ENCODE data around the gene TMEM131. TPM values are rescaled to one million over a fixed set of nuclear protein-coding genes. Genes with fewer than 3 reads are reported as not detected.
"Not testable (repeated sequence)": the region's sequence is repeated elsewhere in the genome, so short reads cannot be mapped to it uniquely, and the experiment has no call there.

TMEM131 gene
- total and polyA plus RNA-seq, 7 donors, result 7.7 to 33.3 (median 20.1) TPM

DNA sequence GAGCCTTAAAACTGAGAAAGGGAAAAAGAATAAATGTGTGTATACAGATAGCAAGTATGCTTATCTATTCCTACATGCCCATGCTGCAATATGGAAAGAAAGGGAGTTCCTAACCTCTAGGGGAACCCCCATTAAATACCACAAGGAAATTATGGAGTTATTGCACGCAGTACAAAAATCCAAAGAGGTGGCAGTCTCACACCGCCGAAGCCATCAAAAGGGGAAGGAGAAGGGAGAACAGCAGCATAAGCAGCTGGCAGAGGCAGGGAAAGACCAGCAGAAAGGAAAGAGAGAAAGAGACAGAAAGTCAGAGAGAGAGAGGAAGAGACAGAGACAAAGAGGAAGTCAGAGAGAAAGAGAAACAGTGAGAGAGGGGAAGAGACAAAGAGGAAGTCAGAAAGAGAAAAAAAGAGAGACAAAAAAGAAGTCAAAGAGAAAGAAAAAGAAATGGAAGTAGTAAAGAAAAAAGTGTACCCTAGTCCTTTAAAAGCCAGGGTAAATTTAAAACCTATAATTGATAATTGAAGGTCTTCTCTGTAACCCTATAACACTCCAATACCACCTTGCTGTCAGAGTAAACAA lies 169.4 kb downstream of the TMEM131 start:
- H3K4me3 ChIP-seq; H3K27me3 ChIP-seq (ENCODE audit: insufficient read depth in 3 of 3, low read length in 2 of 3); H3K4me1 ChIP-seq; H3K9me3 ChIP-seq; intact Hi-C loops (cut with DNase I); H3K36me3 ChIP-seq (ENCODE audit: insufficient read depth in 1 of 2, low read depth in 1 of 2); DNase-seq; H3K27ac ChIP-seq; ATAC-seq: not testable (repeated sequence)
- WGBS, 3 donors, result 91 to 93% (median 93%) methylated on average over 3 of the region's 3 CpGs

DNA sequence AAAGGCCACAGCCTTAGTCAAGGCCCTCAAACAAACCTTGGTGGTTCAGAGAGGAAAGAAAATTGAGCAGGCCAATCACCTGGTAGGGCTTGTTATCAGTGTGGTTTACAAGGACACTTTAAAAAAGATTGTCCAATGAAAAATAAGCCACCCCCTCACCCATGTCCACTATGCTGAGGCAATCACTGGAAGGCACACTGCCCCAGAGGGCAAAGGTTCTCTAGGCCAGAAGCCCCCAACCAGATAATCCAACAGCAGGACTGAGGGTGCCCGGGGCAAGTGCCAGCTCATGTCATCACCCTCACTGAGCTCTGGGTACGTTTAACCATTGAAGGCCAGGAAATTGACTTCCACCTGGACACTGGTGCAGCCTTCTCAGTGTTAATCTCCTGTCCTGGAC lies 171.7 kb downstream of the TMEM131 start:
- H3K9me3 ChIP-seq; intact Hi-C loops (cut with DNase I); H3K27ac ChIP-seq; H3K4me3 ChIP-seq; ATAC-seq; DNase-seq; H3K4me1 ChIP-seq; H3K27me3 ChIP-seq (ENCODE audit: insufficient read depth in 3 of 3, low read length in 2 of 3): not testable (repeated sequence)
- peaks cover 0 to 17% of the 10 kb centered on the region in 2 donors for H3K36me3 ChIP-seq (ENCODE audit: insufficient read depth in 1 of 2, low read depth in 1 of 2)
- WGBS, 3 donors, result 84 to 93% (median 91%) methylated on average over 2 of the region's 2 CpGs

DNA sequence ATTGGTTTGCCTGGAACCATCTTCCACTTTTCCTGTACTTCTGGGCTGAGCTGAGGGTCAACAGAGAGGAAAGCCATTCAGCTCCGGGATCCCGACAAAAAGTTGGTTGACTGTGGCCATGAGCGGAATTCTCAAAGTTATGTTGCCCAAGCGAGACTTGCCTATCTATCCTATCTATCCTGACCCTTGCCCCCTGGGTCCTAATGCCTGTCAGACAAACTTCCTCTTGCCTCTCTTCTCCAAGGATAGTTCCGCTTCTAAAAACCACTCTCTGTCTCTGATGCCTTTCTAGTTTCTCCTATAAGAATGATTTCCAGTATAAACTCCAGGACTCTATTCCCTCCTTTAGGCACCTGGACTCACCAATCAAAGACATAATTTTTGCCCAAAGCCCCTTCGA lies 173.9 kb downstream of the TMEM131 start:
- 97 to 99% (median 98%) methylated on average over 6 of the region's 6 CpGs for WGBS, 3 donors
- H3K4me1 ChIP-seq; intact Hi-C loops (cut with DNase I); H3K4me3 ChIP-seq; H3K27me3 ChIP-seq (ENCODE audit: insufficient read depth in 3 of 3, low read length in 2 of 3); H3K27ac ChIP-seq; H3K9me3 ChIP-seq; ATAC-seq; DNase-seq: not testable (repeated sequence)
- peaks cover 0 to 32% of the 10 kb centered on the region in 2 donors for H3K36me3 ChIP-seq (ENCODE audit: insufficient read depth in 1 of 2, low read depth in 1 of 2)

DNA sequence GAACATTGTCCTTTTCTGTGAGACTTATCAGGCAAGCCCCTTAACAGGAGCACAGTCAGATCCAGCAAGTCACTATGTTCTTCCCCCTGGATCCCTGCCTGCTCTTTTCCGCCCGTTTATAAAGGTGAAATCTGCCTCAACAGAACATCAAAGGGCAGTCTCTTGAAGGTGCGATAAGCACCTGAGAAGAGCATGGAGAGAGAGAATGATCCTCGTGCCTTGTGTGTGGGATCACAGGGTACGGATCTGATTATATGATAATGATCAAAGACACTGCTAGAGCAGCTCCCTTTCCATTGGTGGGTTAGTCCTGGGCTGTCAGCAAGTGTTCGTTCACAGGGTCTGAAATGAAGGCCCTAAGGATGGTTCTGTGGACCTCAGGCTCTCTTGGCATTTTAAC lies 176.0 kb downstream of the TMEM131 start:
- no peak overlapping the region for H3K4me3 ChIP-seq
- ATAC-seq, result no peak
- TF ChIP-seq, protein P1, sequence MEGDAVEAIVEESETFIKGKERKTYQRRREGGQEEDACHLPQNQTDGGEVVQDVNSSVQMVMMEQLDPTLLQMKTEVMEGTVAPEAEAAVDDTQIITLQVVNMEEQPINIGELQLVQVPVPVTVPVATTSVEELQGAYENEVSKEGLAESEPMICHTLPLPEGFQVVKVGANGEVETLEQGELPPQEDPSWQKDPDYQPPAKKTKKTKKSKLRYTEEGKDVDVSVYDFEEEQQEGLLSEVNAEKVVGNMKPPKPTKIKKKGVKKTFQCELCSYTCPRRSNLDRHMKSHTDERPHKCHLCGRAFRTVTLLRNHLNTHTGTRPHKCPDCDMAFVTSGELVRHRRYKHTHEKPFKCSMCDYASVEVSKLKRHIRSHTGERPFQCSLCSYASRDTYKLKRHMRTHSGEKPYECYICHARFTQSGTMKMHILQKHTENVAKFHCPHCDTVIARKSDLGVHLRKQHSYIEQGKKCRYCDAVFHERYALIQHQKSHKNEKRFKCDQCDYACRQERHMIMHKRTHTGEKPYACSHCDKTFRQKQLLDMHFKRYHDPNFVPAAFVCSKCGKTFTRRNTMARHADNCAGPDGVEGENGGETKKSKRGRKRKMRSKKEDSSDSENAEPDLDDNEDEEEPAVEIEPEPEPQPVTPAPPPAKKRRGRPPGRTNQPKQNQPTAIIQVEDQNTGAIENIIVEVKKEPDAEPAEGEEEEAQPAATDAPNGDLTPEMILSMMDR (IDR thresholded peaks at IDR 0.05), result no peak
- no peaks in the 10 kb centered on the region for H3K27me3 ChIP-seq (ENCODE audit: insufficient read depth in 3 of 3, low read length in 2 of 3)
- intact Hi-C loops (cut with DNase I), result loop anchor here in 1 of 2 donors (10.0 kb wide), 1 partner anchor 175 kb away; the partner anchor contains the start of gene TMEM131
- H3K4me1 ChIP-seq, result no peaks in the 10 kb centered on the region
- no peak overlapping the region for H3K27ac ChIP-seq
- peaks cover 0 to 40% of the 10 kb centered on the region in 2 donors for H3K36me3 ChIP-seq (ENCODE audit: insufficient read depth in 1 of 2, low read depth in 1 of 2)
- no peaks in the 10 kb centered on the region for H3K9me3 ChIP-seq
- no peak for DNase-seq
- 82 to 84% (median 83%) methylated on average over 6 of the region's 6 CpGs for WGBS, 3 donors

DNA sequence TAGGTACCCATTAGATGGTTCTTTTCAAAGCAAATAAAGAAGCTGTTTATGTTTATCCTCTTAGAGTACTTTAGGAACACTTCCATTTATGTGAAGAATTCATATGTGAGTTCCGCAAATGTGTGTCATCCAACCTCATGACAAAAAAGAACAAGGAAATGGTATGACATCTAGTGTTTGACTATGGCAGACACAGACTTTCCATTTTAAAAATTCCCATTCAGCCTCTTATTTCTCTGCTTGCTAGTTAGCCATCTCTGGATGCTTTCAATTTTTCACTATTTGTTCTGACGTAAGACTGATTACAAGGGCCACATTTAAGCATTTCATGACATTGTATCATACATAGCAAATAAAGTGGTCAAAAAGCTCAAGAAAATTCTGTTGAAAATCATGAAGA lies 179.3 kb downstream of the TMEM131 start:
- ATAC-seq, result no peak
- H3K36me3 ChIP-seq (ENCODE audit: insufficient read depth in 1 of 2, low read depth in 1 of 2), result peaks cover 0 to 73% of the 10 kb centered on the region in 2 donors

DNA sequence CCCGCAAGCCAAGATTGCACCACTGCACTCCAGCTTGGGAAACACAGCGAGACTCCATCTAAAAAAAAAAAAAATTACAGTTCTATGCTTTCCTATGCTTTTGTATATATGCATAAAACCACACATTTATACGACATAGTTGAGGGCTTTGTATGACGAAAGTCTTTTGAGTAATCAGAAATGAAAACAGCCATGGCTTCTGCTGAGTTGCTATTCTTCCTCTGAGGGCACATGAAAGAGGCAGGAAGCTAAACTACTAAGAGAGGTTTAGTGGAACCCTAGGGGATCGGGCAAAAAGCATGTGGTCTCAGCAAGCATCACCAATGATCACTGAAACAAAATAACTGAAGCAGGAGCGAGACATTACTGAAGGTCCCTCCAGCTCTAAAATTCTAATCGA lies 182.8 kb downstream of the TMEM131 start:
- no peaks in the 10 kb centered on the region for H3K27me3 ChIP-seq (ENCODE audit: insufficient read depth in 3 of 3, low read length in 2 of 3)
- no peaks in the 10 kb centered on the region for H3K4me1 ChIP-seq
- peaks cover 3 to 77% of the 10 kb centered on the region in 2 donors for H3K36me3 ChIP-seq (ENCODE audit: insufficient read depth in 1 of 2, low read depth in 1 of 2)
- intact Hi-C loops (cut with DNase I), result loop anchor here in 1 of 2 donors (10.0 kb wide), 1 partner anchor 182 kb away; the partner anchor contains the start of gene TMEM131
- H3K27ac ChIP-seq, result no peak overlapping the region
- no peaks in the 10 kb centered on the region for H3K9me3 ChIP-seq
- DNase-seq (no peak), ATAC-seq (no peak)
- H3K4me3 ChIP-seq, result no peak overlapping the region
- WGBS, 3 donors, result 91 to 94% (median 93%) methylated on average over 7 of the region's 7 CpGs
- TF ChIP-seq, protein P1 (IDR thresholded peaks at IDR 0.05), result no peak

More for the DNA sequence above, 179.3 kb downstream of the TMEM131 start:
- DNase-seq, result no peak
- H3K27ac ChIP-seq, result no peak overlapping the region
- H3K4me3 ChIP-seq, result no peak overlapping the region
- TF ChIP-seq, protein P1 (IDR thresholded peaks at IDR 0.05), result no peak
- H3K27me3 ChIP-seq (ENCODE audit: insufficient read depth in 3 of 3, low read length in 2 of 3), result no peaks in the 10 kb centered on the region
- WGBS, 3 donors, result 92 to 97% (median 95%) methylated on average over 2 of the region's 2 CpGs
- H3K4me1 ChIP-seq, result no peaks in the 10 kb centered on the region
- intact Hi-C loops (cut with DNase I), result loop anchor here in 1 of 2 donors (10.0 kb wide), 1 partner anchor 178 kb away; the partner anchor contains the start of gene TMEM131
- H3K9me3 ChIP-seq, result no peaks in the 10 kb centered on the region

All from psoas muscle (tissue), 8 donors.